ENCODE data around the gene GLIPR2.
"Not testable (repeated sequence)": the region's sequence is repeated elsewhere in the genome, so short reads cannot be mapped to it uniquely, and the experiment has no call there.

DNA sequence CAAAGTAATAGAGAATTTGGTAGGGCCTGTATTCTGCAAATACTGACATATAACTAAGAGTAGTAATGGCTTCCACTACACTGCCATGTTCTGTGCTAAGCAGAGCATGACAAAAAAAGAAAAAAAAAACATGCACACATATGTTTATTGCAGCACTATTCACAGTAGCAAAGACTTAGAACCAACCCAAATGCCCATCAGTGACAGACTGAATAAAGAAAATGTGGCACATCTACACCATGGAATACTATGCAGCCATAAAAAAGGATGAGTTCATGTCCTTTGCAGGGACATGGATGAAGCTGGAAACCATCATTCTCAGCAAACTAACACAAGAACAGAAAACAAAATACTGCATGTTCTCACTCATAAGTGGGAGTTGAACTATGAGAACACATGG, 49.5 kb upstream of the GLIPR2 start:
- TF ChIP-seq, protein P1, sequence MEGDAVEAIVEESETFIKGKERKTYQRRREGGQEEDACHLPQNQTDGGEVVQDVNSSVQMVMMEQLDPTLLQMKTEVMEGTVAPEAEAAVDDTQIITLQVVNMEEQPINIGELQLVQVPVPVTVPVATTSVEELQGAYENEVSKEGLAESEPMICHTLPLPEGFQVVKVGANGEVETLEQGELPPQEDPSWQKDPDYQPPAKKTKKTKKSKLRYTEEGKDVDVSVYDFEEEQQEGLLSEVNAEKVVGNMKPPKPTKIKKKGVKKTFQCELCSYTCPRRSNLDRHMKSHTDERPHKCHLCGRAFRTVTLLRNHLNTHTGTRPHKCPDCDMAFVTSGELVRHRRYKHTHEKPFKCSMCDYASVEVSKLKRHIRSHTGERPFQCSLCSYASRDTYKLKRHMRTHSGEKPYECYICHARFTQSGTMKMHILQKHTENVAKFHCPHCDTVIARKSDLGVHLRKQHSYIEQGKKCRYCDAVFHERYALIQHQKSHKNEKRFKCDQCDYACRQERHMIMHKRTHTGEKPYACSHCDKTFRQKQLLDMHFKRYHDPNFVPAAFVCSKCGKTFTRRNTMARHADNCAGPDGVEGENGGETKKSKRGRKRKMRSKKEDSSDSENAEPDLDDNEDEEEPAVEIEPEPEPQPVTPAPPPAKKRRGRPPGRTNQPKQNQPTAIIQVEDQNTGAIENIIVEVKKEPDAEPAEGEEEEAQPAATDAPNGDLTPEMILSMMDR (IDR thresholded peaks at IDR 0.05; ENCODE audit: low read depth, low read length) = not testable (repeated sequence)
- TF ChIP-seq POLR2A (IDR thresholded peaks at IDR 0.05; ENCODE audit: extremely low read depth, insufficient read length) = not testable (repeated sequence)
